ENCODE data around the gene BHLHA15.

- TF ChIP-seq, protein P1, sequence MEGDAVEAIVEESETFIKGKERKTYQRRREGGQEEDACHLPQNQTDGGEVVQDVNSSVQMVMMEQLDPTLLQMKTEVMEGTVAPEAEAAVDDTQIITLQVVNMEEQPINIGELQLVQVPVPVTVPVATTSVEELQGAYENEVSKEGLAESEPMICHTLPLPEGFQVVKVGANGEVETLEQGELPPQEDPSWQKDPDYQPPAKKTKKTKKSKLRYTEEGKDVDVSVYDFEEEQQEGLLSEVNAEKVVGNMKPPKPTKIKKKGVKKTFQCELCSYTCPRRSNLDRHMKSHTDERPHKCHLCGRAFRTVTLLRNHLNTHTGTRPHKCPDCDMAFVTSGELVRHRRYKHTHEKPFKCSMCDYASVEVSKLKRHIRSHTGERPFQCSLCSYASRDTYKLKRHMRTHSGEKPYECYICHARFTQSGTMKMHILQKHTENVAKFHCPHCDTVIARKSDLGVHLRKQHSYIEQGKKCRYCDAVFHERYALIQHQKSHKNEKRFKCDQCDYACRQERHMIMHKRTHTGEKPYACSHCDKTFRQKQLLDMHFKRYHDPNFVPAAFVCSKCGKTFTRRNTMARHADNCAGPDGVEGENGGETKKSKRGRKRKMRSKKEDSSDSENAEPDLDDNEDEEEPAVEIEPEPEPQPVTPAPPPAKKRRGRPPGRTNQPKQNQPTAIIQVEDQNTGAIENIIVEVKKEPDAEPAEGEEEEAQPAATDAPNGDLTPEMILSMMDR (IDR thresholded peaks at IDR 0.05): no peak
- no peak for TF ChIP-seq POLR2A (IDR thresholded peaks at IDR 0.05)
These were observed 44.6 kb upstream of the BHLHA15 start for GRCh38 chr7:98166668-98166970.
